GM13976 (cell line): ENCODE results near the gene CRYL1.

Experiments
- DNase-seq: peaks from one replicate; pipeline ENCODE4 v3.0.0; 2012; ENCODE audit warnings: low spot score
- in situ Hi-C: fragments of 300-500 bp; cut with MboI; formaldehyde crosslinking; loops from one replicate; pipeline ENCODE4 v1.12.0; 2022; ENCODE audit warnings: low sequenced_read_pairs, mixed read lengths, inconsistent platforms; ENCODE audit not compliant: unreplicated experiment
- TF ChIP-seq, protein P1 (sequence below): IDR thresholded peaks from 2 replicates; pipeline ENCODE4 v1.5.1; 2012; ENCODE audit warnings: borderline replicate concordance, mild to moderate bottlenecking; ENCODE audit not compliant: insufficient read depth; ENCODE audit errors: extremely low read depth, missing control alignments, control extremely low read depth

CRYL1 gene

GRCh38 chr13:20566898-20567874 lies 41.5 kb upstream of the CRYL1 start, which contains the start of gene IFT88:
Gene IFT88, plus strand, starts transcription at chr13:20567157. Its CDS starts 7,229 bp downstream, at chr13:20574386.
- DNase-seq = peak; percentile 92

GRCh38 chr13:20566468-20566897 lies 40.8 kb upstream of the CRYL1 start:
- TF ChIP-seq, protein P1, sequence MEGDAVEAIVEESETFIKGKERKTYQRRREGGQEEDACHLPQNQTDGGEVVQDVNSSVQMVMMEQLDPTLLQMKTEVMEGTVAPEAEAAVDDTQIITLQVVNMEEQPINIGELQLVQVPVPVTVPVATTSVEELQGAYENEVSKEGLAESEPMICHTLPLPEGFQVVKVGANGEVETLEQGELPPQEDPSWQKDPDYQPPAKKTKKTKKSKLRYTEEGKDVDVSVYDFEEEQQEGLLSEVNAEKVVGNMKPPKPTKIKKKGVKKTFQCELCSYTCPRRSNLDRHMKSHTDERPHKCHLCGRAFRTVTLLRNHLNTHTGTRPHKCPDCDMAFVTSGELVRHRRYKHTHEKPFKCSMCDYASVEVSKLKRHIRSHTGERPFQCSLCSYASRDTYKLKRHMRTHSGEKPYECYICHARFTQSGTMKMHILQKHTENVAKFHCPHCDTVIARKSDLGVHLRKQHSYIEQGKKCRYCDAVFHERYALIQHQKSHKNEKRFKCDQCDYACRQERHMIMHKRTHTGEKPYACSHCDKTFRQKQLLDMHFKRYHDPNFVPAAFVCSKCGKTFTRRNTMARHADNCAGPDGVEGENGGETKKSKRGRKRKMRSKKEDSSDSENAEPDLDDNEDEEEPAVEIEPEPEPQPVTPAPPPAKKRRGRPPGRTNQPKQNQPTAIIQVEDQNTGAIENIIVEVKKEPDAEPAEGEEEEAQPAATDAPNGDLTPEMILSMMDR = no peak
- DNase-seq = no peak
- in situ Hi-C loops = no loop called here

More at GRCh38 chr13:20566898-20567874, 41.5 kb upstream of the CRYL1 start, which contains the start of gene IFT88:
- TF ChIP-seq, protein P1 = no peak
- in situ Hi-C loops = no loop called here

- in situ Hi-C loops = no loop called here
- TF ChIP-seq, protein P1 = no peak
- no peak for DNase-seq
Measured at GRCh38 chr13:20565115-20565736, 39.6 kb upstream of the CRYL1 start.

GRCh38 chr13:20561741-20562140 lies 36.1 kb upstream of the CRYL1 start:
- in situ Hi-C loops = no loop called here
- TF ChIP-seq, protein P1 = no peak
- DNase-seq = no peak

DNA sequence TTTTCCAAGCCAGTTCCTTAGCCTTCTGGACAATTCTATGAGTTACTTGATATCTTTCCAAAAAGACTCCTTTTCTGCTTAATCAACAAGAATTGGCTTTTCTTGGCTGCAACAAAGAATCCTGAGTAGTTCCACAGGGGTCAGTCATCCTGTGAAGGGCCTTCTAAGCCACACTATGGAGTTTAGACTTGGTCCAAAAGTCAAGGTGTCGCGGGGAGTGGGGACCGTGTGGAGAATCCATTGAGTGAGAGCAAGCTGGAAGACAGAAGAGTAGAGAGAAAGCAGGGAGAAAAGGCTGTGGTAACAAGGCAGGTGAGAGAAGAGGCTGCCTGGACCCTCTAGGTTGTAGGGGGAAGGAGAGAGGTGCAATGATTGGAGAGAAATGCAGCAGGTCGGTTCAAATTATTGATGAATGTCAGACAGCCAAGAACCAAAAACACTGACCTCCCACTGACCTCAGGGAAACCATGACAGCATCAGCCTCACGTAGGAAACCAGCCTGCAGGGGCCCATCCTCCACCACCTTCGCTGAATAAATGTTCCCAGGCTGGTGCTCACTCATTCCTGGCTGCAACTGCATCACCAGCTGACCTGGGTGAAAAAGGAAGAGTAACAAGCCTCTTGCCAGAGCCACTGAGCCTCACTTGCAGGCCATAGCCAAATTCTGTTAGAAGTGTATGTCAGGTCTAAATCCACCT lies 34.2 kb upstream of the CRYL1 start:
- no peak for DNase-seq
- in situ Hi-C loops = no loop called here
- TF ChIP-seq, protein P1 = no peak

GRCh38 chr13:20558982-20559381 lies 33.3 kb upstream of the CRYL1 start:
- TF ChIP-seq, protein P1 = no peak
- DNase-seq = no peak
- in situ Hi-C loops = no loop called here
